ENCODE results near the gene AKR7A2. TPM values are rescaled to one million over a fixed set of nuclear protein-coding genes. Genes with fewer than 3 reads are reported as not detected.
A peak's percentile ranks its signal among the peaks of the same experiment; 100 is the strongest.

AKR7A2 gene
- total RNA-seq, 1 experiment from 2014 or later = 124 TPM

GRCh38 chr1:19325958-19326747 lies 14.2 kb upstream of the AKR7A2 start:
- no peak for DNase-seq (ENCODE audit: low read depth)

- no peak for DNase-seq (ENCODE audit: low read depth)
Observed at GRCh38 chr1:19325368-19325957, 13.5 kb upstream of the AKR7A2 start.

GRCh38 chr1:19324665-19324990 lies 12.7 kb upstream of the AKR7A2 start:
- DNase-seq (ENCODE audit: low read depth) = no peak

- DNase-seq (ENCODE audit: low read depth) = no peak
Observed at GRCh38 chr1:19323987-19324664, 12.2 kb upstream of the AKR7A2 start.

GRCh38 chr1:19322481-19322880 lies 10.5 kb upstream of the AKR7A2 start:
- no peak for DNase-seq (ENCODE audit: low read depth)

- no peak for DNase-seq (ENCODE audit: low read depth)
Observed at GRCh38 chr1:19321071-19321470, 9.1 kb upstream of the AKR7A2 start.

GRCh38 chr1:19319196-19319595 lies 7.3 kb upstream of the AKR7A2 start:
- DNase-seq (ENCODE audit: low read depth) = no peak

- no peak for DNase-seq (ENCODE audit: low read depth)
Observed at GRCh38 chr1:19317126-19317910, 5.4 kb upstream of the AKR7A2 start.

GRCh38 chr1:19315378-19316198 lies 3.6 kb upstream of the AKR7A2 start:
- DNase-seq (ENCODE audit: low read depth) = peak; percentile 77

GRCh38 chr1:19313961-19314882 lies 2.3 kb upstream of the AKR7A2 start:
- no peak for DNase-seq (ENCODE audit: low read depth)

GRCh38 chr1:19313636-19313959 lies 1.7 kb upstream of the AKR7A2 start:
- DNase-seq (ENCODE audit: low read depth) = no peak

- no peak for DNase-seq (ENCODE audit: low read depth)
Observed at GRCh38 chr1:19312782-19313635, 1.1 kb upstream of the AKR7A2 start.

- DNase-seq (ENCODE audit: low read depth) = no peak
Observed at GRCh38 chr1:19311503-19311930, 427 bp downstream of the AKR7A2 start.

GRCh38 chr1:19310720-19311502 lies 1.0 kb downstream of the AKR7A2 start:
- no peak for DNase-seq (ENCODE audit: low read depth)

GRCh38 chr1:19310061-19310460 lies 1.9 kb downstream of the AKR7A2 start:
- no peak for DNase-seq (ENCODE audit: low read depth)

GRCh38 chr1:19309123-19309813 lies 2.7 kb downstream of the AKR7A2 start:
- DNase-seq (ENCODE audit: low read depth) = peak; percentile 58

- DNase-seq (ENCODE audit: low read depth) = no peak
Observed at GRCh38 chr1:19308509-19308907, 3.4 kb downstream of the AKR7A2 start.

Measured in HT1080 (cell line).